GM12865 (cell line): ENCODE results near the gene SLC23A1.
"Not testable (repeated sequence)": the region's sequence is repeated elsewhere in the genome, so short reads cannot be mapped to it uniquely, and the experiment has no call there.

ENCODE experiments used
- DNase-seq: peaks from one replicate; pipeline ENCODE4 v3.0.0; 2010; ENCODE audit warnings: low read depth
- H3K4me3 ChIP-seq: 2 replicates; pipeline ENCODE4 v1.5.1; 2011; ENCODE audit warnings: mild to moderate bottlenecking, low read depth, low read length, control low read depth
- TF ChIP-seq, protein P1 (sequence below): IDR thresholded peaks from 2 replicates; pipeline ENCODE4 v1.5.1; 2011; ENCODE audit warnings: low read length, control low read depth, low read depth, inconsistent platforms; ENCODE audit not compliant: insufficient read depth; ENCODE audit errors: missing control alignments

Gene SLC23A1

DNA sequence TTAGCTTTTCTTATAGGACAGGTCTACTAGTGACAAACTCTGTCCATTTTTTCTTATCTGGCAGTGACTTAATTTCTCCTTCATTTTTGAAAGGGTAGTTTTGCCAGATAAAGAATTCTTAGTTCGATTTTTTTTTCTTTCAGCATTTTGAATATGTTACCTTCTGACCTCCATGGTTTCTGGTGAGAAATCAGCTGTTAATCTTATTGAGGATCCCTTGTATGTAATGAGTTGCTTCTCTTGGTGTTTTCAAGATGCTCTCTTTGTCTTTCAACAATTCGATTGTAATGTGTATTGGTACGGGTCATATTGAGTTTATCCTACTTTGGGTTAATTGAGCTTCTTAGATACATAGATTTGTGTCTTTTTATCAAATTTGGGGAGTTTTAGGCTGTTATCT is 28.9 kb downstream of the SLC23A1 start:
- TF ChIP-seq, protein P1, sequence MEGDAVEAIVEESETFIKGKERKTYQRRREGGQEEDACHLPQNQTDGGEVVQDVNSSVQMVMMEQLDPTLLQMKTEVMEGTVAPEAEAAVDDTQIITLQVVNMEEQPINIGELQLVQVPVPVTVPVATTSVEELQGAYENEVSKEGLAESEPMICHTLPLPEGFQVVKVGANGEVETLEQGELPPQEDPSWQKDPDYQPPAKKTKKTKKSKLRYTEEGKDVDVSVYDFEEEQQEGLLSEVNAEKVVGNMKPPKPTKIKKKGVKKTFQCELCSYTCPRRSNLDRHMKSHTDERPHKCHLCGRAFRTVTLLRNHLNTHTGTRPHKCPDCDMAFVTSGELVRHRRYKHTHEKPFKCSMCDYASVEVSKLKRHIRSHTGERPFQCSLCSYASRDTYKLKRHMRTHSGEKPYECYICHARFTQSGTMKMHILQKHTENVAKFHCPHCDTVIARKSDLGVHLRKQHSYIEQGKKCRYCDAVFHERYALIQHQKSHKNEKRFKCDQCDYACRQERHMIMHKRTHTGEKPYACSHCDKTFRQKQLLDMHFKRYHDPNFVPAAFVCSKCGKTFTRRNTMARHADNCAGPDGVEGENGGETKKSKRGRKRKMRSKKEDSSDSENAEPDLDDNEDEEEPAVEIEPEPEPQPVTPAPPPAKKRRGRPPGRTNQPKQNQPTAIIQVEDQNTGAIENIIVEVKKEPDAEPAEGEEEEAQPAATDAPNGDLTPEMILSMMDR: no peak
- no peak for DNase-seq
- H3K4me3 ChIP-seq: no peak overlapping the region

DNA sequence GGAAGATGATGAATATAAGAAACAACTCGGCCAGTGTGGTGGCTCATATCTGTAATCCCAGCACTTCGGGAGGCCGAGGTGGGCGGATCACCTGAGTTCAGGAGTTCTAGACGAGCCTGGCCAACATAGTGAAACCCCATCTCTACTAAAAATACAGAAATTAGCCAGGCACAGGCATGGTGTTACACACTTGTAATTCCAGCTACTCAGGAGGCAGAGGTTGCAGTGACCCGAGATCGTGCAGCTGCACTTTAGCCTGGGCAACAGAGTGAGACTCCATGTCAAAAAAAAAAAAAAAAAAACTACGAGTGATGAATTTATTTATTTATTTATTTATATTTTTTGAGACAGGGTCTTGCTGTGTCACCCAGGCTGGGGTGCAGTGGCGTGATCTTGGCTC is 35.2 kb downstream of the SLC23A1 start:
- DNase-seq, H3K4me3 ChIP-seq: not testable (repeated sequence)

DNA sequence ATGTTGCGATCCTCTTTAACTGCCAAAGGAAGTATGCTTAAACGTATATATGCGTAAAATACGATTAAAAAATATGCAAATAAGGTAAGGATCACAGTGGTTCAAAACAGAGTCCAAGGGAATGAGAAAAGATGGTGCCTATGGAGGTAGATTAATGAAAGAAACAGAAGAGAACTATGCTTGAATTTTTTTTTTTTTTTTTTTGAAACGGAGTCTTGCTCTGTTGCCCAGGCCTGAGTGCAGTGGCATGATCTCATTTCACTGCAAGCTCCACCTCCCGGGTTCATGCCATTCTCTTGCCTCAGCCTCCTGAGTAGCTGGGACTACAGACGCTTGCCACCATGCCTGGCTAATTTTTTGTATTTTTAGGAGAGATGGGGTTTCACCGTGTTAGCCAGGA is 37.7 kb downstream of the SLC23A1 start:
- not testable (repeated sequence) for DNase-seq, H3K4me3 ChIP-seq

DNA sequence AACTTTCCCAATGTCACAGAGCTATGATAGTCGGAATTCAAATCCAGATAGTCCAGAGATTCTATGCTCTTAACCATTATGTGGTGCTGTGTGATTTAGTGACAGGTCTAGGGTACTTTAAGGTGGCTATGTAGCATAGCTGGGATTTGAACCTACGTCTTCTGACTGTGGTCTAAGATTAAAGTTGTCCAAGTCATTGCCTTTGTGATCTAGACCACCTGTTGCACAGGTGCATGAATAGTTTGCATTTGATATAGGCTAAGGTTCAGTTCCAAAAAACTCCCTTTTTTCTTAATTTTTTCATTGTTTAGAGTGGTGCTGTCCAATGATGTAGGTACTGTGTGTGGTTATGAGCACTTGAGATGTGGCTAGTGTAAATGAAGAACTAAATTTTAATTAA is 38.9 kb downstream of the SLC23A1 start:
- no peak overlapping the region for H3K4me3 ChIP-seq
- TF ChIP-seq, protein P1: no peak
- DNase-seq: no peak

DNA sequence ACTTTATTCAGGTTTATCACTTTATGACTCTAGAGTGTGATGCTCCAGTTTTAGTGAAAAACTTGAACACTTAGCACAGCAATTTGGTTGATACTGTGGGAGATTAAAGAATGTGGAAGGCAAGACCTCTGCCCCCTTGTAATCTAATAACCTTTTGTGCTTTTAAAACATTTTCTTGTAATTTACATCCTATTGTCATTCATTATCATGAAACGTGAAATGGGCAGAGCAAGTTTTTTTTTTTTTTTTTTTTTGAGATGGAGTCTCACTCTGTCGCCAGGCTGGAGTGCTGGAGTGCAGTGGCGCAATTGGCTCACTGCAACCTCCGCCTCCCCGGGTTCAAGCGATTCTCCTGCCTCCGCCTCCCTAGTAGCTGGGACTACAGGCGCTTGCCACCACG is 39.6 kb downstream of the SLC23A1 start:
- DNase-seq: no peak
- peak overlapping the region; percentile 87 for H3K4me3 ChIP-seq
- TF ChIP-seq, protein P1: no peak

DNA sequence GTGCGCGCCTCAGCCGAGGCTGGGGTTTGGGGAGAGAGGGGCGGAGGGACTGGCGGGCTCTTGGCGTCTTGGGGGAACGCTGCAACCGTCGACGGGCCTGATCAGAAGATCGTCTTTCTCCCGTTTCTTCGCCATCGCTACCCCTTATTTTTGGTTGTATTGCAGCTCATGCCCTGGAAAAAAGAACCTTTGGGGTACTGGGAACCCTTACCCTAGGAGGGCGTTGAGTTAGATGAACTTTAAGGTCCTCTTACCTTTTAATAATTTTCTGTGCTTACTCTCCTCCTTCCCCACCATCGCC is 40.7 kb downstream of the SLC23A1 start:
- TF ChIP-seq, protein P1: no peak
- peak overlapping the region; percentile 87 for H3K4me3 ChIP-seq
- DNase-seq: peak; percentile 90

DNA sequence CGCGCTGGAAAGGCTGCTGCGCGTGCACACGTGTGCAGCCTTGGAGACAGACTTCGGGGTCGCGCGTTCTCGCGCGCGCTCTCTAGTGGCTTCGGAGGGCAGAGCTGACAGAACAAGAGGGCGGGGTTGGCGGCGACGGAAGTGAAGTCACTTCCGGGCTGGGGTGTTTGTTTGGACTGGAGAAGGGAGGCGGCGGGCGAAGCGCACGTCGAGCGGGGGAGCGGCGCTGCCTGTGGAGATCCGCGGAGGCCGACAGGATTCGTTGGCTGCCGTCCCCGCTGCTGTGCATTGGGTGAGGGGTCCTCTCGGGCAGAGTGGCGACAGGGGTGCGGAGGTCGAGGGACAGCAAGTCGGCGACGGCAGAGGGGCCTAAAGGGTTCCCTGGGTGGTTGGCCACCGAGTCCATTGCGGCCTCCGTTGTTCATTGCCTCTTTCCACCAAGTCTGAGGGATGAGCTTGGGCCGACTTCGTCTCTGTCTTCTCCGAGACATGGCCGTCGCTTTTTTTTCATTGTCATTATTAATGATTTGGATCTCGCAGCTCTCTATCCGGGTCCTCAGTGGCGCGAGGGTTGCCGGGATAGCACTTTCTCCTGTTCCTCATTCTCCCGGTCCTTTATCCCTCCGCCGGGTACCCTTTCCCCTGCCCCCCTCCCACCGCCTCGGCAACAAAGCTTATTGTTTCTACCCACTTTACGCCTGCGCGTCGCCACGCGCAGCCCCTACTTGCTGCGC is 41.2 kb downstream of the SLC23A1 start, which contains the start of gene PAIP2:
PAIP2 (plus strand) TSS at position 166 of the 734 bp plus-strand sequence. CDS start 21,931 bp downstream, outside the sequence.
- TF ChIP-seq, protein P1: peak; percentile 82
- peak within 1 kb of the TSS; percentile 87 for H3K4me3 ChIP-seq
- DNase-seq: peak; percentile 98

DNA sequence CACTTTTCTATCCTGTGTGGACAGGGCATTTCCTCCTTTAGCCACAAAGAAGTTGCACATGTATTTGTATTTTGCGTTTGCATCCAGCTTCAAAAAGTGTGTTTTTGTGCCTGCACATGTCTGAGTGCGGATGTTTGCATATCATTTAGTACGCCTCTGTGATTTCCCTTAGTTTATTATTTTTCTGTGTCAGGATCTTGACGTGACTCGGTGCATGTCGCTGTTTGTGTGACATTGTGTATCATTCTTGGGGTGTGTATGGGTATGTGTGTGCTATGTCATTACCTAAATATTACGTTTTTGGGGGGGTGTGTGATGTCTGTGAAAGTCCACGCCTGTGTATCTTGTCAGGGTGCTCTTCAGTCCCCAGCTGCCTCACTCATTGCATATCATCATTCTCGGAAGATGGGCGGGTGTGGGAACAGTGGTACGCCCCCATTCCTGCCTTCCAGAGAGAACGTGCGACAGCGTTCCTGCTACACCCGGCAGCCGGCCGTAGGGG is 41.9 kb downstream of the SLC23A1 start:
- TF ChIP-seq, protein P1: no peak
- H3K4me3 ChIP-seq: peak overlapping the region; percentile 87
- no peak for DNase-seq
